Stimulated activated CD8-positive, alpha-beta memory T cell treated with anti-CD3 and anti-CD28 coated beads, Interleukin-4, amount 100 ng/mL, for 24 hours (primary cell): ENCODE measurements around the gene GPR152.
A peak's percentile ranks its signal among the peaks of the same experiment; 100 is the strongest.

Experiments used
- DNase-seq: peaks from one replicate; pipeline ENCODE4 v3.0.0-alpha.2; 2020; ENCODE audit warnings: low read depth

Gene GPR152

DNA sequence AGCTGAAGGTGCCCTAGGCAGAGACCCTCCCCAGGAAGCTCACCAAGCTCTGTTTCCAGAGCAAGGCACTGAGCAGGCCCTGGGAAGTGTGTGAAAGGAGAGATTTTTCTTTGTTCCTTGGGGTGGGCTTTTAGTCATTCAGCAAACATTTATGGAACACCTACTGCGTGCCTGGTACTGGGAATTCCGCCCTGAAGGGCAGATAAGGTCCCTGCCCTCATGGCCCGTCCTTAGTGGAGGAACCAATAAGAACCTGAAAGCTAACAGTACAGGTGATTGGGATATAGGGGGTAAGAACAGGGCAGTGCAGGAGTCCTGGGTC, 12.6 kb upstream of the GPR152 start:
- DNase-seq, result no peak

GRCh38 chr11:67464411-67465188, 12.1 kb upstream of the GPR152 start:
- DNase-seq, result peak; percentile 85

- no peak for DNase-seq
Measured at GRCh38 chr11:67463680-67464410, 11.3 kb upstream of the GPR152 start.

GRCh38 chr11:67463186-67463585, 10.7 kb upstream of the GPR152 start:
- DNase-seq, result no peak

DNA sequence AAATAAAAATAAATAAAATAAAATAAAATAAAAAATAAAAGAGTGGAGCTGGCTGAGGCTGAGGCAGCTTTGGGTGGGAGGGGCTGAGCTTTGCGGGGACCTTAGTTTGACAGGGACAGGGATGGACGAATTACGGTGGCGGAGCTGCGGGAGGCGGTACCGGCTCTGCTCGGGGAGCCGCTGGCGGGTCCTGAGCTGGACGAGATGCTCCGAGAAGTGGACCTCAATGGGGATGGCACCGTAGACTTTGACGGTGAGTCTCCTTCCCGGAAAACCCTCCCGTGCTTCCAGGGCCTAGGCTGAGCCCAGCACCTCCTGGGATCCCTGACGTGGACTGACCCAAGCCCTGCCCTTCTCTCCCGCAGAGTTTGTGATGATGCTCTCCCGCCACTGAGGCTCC, 5.7 kb upstream of the GPR152 start:
- no peak for DNase-seq

DNA sequence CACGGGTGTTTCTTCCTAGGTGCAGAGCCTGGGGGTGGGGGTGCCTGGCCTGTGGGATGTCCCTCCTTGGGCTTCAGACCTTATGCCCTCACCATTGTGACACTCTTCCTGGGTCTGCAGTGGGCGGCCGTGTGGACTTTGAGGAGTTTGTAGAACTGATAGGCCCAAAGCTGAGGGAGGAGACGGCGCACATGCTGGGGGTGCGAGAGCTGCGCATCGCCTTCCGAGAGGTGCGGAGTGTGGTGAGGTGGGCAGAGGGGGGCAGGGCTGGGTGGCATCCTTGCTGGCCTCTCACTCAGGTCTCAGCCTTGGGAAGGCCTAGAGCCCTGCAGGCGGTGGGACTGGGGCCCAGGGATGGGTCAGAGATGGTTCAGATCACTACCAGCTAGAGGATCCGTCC, 4.9 kb upstream of the GPR152 start:
- DNase-seq, result no peak

- no peak for DNase-seq
Measured at GRCh38 chr11:67456068-67456705, 3.7 kb upstream of the GPR152 start.

- DNase-seq, result no peak
Measured at GRCh38 chr11:67455054-67455453, 2.5 kb upstream of the GPR152 start, which contains the start of gene CABP4. Gene CABP4 (plus strand): TSS chr11:67455354. CDS start chr11:67455424, 70 bp downstream.

DNA sequence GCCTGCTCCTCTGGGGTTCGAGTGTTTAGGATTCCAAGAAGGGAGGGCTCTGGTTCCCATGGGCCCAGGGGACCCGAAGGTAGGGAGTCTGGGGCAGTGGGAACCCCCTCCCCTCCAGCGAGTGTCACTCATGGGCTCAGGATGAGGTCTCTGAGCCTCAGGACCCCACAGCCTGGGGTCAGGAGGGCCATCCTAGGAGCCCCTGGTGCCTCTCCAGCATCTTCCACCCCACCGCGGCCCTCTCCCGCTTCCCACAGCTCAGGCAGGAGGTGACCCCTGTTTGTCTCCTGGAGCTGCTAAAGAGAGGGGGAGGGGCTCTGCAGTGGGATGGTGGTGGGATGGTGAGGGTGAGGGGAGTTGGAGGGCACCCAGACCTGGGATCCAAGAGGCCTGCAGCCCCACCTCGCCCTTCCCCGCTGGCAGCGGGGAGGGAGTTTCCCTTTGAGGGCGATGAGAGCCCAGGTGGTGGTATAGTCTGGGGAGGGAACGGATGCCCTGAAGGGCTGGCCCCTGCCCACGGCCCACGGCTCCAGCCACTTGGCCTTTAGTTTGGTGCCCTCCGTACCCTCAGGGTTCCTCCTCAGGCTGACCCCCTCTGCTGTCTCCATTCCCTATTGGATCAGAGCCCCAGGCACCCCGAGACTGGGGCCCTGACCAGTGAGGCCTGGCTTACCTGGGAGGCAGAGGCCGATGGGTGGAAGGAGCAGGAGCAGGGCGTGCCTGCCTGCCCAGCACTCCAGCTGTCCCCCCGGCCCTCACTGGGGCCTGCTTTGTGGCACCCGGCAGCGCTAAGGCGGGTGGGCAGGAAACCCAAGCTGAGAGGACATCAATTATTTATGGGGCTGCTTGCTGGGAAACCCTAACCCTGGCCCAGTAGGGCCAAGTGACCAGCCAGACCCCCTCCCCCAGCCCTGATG, 1.5 kb upstream of the GPR152 start:
- no peak for DNase-seq

GRCh38 chr11:67451658-67451976, 912 bp downstream of the GPR152 start:
- no peak for DNase-seq

GRCh38 chr11:67450796-67451657, 1.5 kb downstream of the GPR152 start:
- DNase-seq, result no peak

- DNase-seq, result no peak
Measured at GRCh38 chr11:67449116-67449844, 3.2 kb downstream of the GPR152 start.

GRCh38 chr11:67448220-67448609, 4.3 kb downstream of the GPR152 start:
- no peak for DNase-seq

DNA sequence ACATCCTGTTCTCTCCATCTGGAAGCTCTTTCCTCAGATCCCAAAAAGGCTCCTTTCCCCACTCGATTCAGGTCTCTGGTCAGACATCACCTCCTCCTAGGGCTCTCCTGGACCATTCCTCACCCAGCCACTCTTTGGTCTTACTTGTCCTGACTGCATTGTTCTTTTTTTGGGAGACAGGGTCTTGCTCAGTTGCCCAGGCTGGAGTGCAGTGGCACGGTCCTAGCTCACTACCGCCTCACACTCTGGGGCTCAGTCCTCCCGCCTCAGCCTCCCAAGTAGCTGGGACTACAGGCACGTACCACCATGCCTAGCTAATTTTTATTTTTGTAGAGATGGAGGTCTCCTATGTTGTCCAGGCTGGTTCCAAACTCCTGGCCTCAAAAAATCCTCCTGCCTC, 7.0 kb downstream of the GPR152 start:
- DNase-seq, result no peak

DNA sequence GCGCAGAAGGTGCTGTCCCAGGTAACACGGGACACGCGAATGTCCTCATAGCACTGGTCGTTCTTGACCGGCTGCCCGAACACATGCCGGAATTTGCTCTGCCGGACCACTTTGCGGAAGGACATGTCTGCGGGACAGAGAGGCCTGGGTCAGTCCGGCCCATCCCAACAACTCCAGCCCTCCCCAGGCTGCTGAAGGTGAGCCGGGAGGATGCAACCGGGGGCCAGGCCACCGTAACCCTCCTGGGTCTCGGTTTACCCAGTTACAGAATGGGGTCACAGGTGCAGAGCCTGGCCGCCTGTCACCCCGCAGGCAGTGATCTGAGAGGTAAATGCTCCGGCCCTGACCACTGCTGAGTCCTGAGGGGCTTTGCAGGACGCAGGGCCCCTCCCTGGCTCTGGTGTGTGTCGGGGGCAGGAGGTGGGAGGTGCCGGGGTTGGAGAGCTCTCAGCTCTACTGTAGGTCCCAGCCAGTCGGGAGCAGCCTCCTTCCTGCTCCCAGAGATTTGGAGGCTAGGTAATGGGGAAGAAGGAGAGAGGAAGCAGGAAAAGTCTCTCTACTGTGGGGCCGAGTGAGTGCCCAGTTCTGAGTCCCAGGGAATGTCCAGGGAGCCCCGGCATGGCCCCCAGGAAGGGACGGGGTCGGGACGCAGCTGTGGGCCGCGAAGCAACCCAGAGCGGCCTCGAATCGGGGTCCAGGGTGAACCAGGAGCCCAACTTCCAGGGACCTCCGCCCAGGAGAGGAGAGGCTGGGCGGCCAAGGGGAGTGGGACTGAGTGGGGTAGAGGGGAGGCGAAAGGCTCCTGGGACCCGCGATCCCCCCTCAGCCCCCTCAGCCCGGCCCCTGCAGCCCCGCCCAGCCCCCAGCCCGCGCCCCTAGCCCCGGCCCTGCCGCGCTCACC, 9.8 kb downstream of the GPR152 start:
- no peak for DNase-seq

- no peak for DNase-seq
Measured at GRCh38 chr11:67441731-67442351, 10.7 kb downstream of the GPR152 start.

DNA sequence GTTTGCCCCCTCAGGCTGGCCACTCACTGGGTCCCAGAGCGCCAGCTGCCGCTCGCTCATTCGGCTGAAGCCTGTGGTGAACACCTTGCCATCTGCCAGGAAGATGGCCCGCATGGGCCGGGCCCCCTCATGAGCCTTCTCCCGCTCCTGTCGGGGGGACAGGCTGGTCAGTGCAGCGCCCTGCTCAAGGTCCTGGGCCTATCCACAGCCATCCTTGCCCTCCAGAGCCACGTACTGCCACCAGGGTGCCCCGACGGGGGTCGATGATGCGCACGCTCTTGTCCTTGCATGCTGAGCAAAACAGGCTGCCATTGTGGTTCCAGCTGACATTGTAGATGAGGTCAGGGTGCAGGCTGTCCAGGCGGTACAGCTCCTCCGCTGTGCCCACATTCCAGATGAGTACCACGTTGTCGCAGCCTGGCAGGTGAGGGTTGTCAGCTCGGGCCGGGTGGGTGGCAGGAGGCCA, 11.4 kb downstream of the GPR152 start:
- DNase-seq, result no peak

DNA sequence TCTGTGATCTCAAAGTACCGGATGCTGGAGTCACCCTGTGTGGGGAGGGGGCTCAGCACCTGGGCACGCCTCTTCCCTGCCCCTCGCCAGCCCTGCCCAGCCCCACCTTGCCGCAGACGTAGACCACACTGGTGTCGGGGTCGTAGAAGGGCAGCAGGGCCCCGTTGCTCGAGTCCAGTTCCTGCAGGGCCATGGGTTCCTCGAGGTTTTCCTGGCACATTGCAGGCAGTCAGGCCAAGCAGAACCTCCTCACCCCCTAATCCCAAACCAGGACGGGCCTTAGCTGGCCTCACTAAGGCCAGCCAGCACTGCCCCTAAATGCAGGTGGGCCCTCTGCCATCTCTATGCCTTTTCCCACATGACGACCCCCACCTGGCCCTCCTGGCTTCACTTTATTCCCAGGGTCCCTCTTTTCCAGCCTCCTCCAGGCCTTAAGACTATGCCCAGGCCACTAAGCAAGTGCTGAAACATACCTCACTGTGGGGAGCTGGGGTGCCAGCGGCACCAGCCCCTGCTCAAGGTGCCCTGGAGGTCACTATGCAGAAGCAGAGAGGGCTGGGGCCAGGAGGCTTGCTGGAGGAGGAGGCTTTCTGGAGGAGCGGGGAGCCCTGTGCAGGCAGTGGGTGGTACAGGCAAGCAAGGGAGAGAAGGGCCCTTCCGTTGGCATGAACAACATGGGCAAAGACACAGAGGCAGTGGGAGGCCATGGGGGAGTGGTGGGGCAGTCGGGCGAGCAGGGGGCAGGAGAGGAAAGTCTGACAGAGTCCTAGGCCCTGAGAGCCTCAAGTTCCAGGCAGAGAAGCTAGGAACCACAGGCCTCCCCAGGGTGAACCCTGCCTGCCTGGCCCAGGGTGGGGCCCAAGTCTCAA, 12.1 kb downstream of the GPR152 start:
- no peak for DNase-seq
